T-helper 1 cell treated with Interleukin-12 subunit alpha and Interleukin-12 subunit beta and Interleukin-4 antibody, amounts not matched to agents 30 μg/mL and 1 μg/mL, for 36 hours (primary cell): ENCODE results near the gene PAM.

Experiments used
- H3K27ac Mint-ChIP-seq: one replicate; pipeline ENCODE4 v1.8.0; 2021; ENCODE audit warnings: mild to moderate bottlenecking, mixed read lengths
- H3K27me3 Mint-ChIP-seq: one replicate; pipeline ENCODE4 v1.8.0; 2021; ENCODE audit warnings: low read depth, mixed read lengths
- H3K36me3 Mint-ChIP-seq: one replicate; pipeline ENCODE4 v1.8.0; 2021; ENCODE audit warnings: low read depth, mixed read lengths
- H3K4me1 Mint-ChIP-seq: one replicate; pipeline ENCODE4 v1.8.0; 2021; ENCODE audit warnings: low read depth, mixed read lengths
- H3K4me3 Mint-ChIP-seq: one replicate; pipeline ENCODE4 v1.8.0; 2021; ENCODE audit warnings: mild to moderate bottlenecking, moderate library complexity, mixed read lengths
- H3K9me3 Mint-ChIP-seq: one replicate; pipeline ENCODE4 v1.8.0; 2021; ENCODE audit warnings: mixed read lengths

The PAM gene

DNA sequence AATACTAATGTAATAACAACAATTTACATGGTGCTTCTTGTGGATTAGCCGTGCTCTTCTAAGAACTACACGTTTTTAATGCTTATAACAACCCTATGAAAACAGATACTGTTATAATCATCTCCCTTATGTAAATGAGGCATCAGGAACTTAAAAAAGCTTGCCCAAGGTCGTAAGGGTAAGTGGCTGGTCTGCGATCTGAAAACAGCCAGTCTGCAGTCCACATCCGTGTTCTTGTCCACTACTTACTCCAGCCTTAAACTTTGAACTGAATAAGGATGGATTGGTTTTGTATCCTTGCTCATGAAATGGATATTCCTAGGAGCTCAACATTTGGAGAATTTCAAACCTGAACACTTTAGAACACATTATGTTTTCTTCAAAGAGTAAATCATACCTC is 26.7 kb downstream of the PAM start:
- Mint-ChIP-seq H3K27ac (no peak overlapping the region), H3K27me3 (no peaks in the 10 kb centered on the region), H3K36me3 (peaks cover 9% of the 10 kb centered on the region), H3K4me1 (peaks cover 20% of the 10 kb centered on the region), H3K9me3 (no peaks in the 10 kb centered on the region), H3K4me3 (no peak overlapping the region)

DNA sequence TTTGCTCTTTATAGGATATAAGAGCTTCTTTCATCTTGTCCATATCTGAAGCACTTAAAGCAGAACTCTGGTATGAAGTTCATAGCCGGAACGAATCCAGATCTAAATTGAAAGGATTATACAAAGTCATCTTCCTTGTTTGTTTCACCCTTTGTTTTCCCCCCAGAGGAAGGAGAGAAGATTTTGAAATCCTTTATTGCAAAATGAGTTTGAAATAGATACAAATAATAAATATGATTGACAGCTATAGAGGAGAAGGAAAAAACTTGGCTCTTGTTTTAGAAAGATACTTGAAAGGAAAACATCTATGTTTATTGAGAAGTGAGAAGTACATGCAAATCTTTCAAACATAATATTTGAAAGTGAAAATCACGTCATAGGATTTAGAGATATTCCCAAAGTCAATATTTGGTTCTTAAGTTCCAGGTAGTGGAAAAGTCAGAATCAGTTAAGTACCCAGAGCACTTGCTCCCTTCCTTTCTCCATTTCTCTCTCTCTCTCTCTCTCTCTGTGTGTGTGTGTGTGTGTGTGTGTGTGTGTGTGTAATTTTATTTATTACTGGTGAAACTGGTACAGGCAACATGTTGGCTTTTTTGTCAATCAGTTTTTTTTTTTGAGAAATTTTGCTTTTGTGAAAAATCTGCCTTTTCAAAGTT is 27.2 kb downstream of the PAM start:
- Mint-ChIP-seq H3K36me3 (peaks cover 9% of the 10 kb centered on the region), H3K4me1 (peaks cover 18% of the 10 kb centered on the region), H3K27ac (no peak overlapping the region), H3K4me3 (no peak overlapping the region), H3K9me3 (no peaks in the 10 kb centered on the region), H3K27me3 (no peaks in the 10 kb centered on the region)

DNA sequence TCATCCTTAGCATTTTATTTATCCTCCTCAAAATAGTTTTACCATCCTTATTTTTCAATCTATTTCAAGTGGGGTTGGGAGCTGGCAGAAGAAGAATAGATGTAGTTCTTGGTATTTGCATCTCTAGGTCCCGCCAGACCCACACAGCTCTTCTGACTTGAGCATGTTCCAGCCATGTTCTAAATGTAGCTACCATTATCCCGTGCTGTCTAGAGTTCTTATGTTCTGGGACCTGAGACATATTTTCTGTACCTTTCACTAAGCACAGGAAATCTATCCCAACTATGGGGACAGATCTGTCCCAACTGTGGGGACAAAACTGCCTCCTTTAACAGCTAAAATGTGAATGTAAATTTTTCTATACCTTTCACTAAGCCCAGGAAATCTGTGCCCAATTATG is 32.0 kb downstream of the PAM start:
- H3K4me1 Mint-ChIP-seq = peaks cover 2% of the 10 kb centered on the region
- peaks cover 8% of the 10 kb centered on the region for H3K36me3 Mint-ChIP-seq
- H3K9me3 Mint-ChIP-seq = no peaks in the 10 kb centered on the region
- no peak overlapping the region for H3K4me3 Mint-ChIP-seq
- H3K27ac Mint-ChIP-seq = no peak overlapping the region
- no peaks in the 10 kb centered on the region for H3K27me3 Mint-ChIP-seq

DNA sequence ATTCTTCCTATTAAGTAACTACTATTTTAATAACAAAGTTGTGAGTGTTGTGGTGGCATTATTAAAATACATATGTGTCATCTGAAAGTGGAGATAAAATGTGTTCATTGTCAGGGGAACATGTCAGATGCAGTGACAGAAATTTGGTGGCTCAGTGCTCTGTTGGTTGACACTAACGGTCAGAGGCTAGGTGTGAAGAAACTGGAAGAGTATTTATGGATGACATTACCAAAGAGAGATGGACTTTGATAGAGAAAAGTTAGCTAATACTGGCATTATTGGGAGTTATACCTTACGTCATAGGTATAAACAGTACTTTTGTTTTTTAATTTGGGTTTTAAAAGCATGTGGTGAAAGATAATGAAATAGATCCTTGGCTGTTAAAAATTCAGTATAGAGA is 33.7 kb downstream of the PAM start:
- Mint-ChIP-seq H3K27ac (no peak overlapping the region), H3K36me3 (peaks cover 5% of the 10 kb centered on the region), H3K27me3 (no peaks in the 10 kb centered on the region), H3K4me1 (peaks cover 5% of the 10 kb centered on the region), H3K4me3 (no peak overlapping the region), H3K9me3 (no peaks in the 10 kb centered on the region)

DNA sequence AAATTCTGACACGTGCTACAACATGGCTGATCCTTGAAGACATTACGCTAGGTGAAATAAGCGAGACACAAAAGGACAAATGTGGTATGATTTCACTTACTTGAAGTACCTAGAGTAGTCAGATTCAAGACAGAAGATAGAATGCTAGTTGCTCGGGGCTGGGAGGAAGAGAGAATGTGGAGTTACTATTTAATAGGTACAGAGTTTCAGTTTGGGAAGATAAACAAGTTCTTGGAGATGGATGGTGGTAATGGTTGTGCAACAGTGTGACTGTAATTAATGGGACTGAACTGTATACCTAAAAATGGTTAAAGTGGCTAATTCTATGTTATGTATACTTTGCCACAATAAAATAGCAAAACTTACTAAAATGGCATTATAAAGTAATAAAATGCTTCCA is 34.4 kb downstream of the PAM start:
- H3K27ac Mint-ChIP-seq = no peak overlapping the region
- H3K4me3 Mint-ChIP-seq = no peak overlapping the region
- no peaks in the 10 kb centered on the region for H3K27me3 Mint-ChIP-seq
- peaks cover under 1% of the 10 kb centered on the region for H3K36me3 Mint-ChIP-seq
- no peaks in the 10 kb centered on the region for H3K9me3 Mint-ChIP-seq
- H3K4me1 Mint-ChIP-seq = peaks cover 5% of the 10 kb centered on the region

DNA sequence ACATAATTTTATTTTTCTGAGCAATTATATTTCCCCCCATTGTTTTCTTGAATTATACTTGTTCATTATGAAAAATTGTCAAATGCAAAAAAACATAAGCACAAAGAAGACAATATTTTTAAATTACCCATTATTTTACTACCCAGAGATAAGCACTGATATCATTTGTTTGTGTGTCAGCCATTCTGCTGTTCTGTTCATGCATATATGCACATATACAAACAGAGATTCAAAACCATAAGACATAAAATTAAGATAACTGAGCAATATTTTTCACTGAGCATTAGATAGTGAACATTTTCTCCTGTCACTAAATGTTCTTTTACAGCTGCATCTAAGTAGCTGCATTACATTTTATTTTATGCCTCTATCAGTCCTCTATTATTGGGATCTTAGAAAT is 35.6 kb downstream of the PAM start:
- H3K4me1 Mint-ChIP-seq = peaks cover 5% of the 10 kb centered on the region
- no peaks in the 10 kb centered on the region for H3K27me3 Mint-ChIP-seq
- no peaks in the 10 kb centered on the region for H3K9me3 Mint-ChIP-seq
- H3K36me3 Mint-ChIP-seq = no peaks in the 10 kb centered on the region
- no peak overlapping the region for H3K27ac Mint-ChIP-seq
- no peak overlapping the region for H3K4me3 Mint-ChIP-seq

DNA sequence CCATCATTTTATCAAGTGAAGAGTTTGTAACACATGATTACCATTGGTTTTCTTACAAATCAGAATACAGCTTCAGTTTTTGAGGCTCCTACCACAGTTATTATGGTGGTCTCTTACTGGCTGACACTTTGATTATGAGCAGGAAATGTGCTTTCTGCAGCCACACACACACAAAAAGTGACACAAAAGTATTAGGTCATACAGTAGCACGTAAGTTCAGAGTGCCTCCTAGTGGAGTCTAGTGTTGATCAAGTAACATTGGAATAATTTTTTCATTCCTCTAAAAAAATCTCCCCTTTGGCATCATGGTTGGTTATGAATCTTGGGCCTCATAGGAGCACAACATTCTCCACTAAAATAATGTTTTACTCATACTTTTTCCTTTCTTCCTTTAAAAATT is 37.6 kb downstream of the PAM start:
- peaks cover 9% of the 10 kb centered on the region for H3K4me1 Mint-ChIP-seq
- H3K4me3 Mint-ChIP-seq = no peak overlapping the region
- no peaks in the 10 kb centered on the region for H3K36me3 Mint-ChIP-seq
- no peaks in the 10 kb centered on the region for H3K27me3 Mint-ChIP-seq
- H3K9me3 Mint-ChIP-seq = no peaks in the 10 kb centered on the region
- no peak overlapping the region for H3K27ac Mint-ChIP-seq

DNA sequence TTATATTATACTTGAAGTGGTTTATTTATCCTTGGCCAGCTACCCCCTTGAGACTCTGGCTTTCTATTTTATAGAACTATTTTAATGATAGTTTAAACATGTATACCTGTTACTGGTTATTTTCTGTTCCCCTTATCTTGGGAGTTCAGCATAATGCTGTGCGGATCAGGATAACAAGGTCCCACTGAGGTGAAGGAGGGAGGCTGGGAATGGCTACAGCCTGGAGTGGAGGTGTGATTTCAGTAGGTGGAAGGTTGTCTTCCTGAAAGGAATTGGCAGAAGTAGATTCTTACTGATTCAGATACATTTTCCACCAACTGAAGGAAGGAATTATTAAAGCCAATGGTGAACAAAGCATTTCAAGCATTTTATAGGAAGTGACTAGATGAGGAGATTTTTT is 38.9 kb downstream of the PAM start:
- Mint-ChIP-seq H3K36me3 (no peaks in the 10 kb centered on the region), H3K4me3 (no peak overlapping the region), H3K4me1 (peaks cover 9% of the 10 kb centered on the region), H3K27ac (no peak overlapping the region), H3K27me3 (no peaks in the 10 kb centered on the region), H3K9me3 (no peaks in the 10 kb centered on the region)

DNA sequence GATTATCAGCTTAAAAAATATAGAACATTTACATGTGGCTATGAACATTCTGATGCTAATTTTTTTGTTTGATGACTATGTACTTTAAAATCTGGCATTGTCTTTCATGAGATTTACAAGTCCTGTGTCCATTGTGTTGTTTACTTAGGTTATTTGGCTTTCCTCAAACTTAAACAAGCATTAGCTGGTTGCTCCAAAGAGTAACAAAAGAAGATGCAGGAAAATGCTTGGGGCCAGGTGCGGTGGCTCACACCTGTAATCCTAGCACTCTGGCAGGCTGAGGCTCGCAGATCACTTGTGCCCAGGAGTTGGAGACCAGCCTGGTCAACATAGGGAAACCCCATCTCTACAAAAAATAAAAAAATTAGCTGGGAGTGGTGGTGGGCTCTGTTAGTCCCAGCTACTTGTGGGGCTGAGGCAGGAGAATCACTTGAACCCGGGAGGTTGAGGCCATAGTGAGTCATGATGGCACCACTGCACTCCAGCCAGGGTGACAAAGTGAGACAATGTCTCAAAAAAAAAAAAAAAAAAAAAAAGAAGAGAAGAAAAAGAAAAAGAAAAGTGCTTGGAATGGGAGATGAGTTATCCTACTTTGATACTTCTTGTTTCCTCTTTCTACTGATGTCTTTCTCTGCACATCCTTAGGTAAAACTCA is 39.7 kb downstream of the PAM start:
- Mint-ChIP-seq H3K4me1 (peaks cover 9% of the 10 kb centered on the region), H3K27me3 (no peaks in the 10 kb centered on the region), H3K9me3 (no peaks in the 10 kb centered on the region), H3K4me3 (no peak overlapping the region), H3K27ac (no peak overlapping the region), H3K36me3 (no peaks in the 10 kb centered on the region)

DNA sequence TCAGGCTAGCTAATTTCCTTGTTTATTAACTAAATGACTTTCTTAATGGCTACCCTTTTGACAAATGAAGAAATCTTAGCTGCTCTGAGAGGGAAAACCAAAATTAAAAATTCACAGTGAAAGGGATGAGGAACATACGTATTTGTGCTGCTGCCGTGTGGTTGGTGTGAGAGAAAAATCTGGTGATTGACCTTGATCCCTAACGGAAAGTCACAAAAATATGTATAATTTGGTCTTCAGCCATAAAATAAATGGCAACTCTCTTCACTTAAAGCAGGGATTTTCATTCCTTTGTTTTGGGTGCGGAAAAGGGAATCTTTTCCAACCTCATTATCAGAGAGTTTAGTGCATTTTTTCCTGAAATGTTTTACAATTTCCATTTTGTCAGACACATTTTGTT is 40.4 kb downstream of the PAM start:
- Mint-ChIP-seq H3K36me3 (no peaks in the 10 kb centered on the region), H3K4me3 (no peak overlapping the region), H3K4me1 (peaks cover 14% of the 10 kb centered on the region), H3K9me3 (no peaks in the 10 kb centered on the region), H3K27ac (no peak overlapping the region), H3K27me3 (no peaks in the 10 kb centered on the region)

DNA sequence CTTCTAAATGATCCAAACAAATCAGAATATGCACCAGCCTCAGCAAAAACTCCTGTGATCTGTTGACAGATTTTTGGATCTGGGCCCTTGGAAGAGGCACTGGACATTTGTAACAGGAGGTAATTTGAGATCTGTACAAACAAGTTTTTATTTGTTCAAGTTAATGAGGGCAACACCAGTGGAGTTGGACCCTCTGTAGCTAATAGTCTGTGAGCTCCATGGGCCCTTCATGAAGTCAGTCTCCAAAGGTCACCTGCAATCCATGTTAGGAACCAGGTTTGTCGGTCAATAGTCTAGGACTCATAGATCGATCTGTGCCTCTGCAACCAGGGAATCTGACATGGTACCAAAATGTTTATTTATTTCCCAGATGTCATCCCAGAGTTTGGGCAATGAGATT is 40.9 kb downstream of the PAM start:
- Mint-ChIP-seq H3K27ac (no peak overlapping the region), H3K9me3 (no peaks in the 10 kb centered on the region), H3K4me3 (no peak overlapping the region), H3K27me3 (no peaks in the 10 kb centered on the region), H3K4me1 (peaks cover 14% of the 10 kb centered on the region), H3K36me3 (no peaks in the 10 kb centered on the region)

DNA sequence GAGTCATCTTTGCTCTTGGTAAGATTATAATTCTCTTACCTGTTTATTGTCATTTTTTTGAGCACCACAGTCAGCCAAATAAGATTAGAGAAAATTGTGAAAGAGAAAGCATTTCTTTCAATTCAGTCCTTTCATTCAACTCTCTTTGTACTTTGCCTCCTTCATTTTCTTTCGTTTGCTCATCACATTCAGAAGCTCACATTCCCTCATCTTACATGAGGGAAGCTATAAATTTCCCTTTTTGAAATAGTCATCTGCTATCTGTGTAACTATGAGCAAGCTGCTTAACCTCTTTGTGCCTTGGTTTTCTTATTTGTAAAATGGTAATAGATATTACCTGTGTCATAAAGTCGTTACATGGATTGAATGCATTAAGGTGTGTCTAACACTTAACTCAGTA is 41.4 kb downstream of the PAM start:
- Mint-ChIP-seq H3K4me3 (no peak overlapping the region), H3K27ac (no peak overlapping the region), H3K27me3 (no peaks in the 10 kb centered on the region), H3K36me3 (no peaks in the 10 kb centered on the region), H3K4me1 (peaks cover 17% of the 10 kb centered on the region), H3K9me3 (no peaks in the 10 kb centered on the region)

DNA sequence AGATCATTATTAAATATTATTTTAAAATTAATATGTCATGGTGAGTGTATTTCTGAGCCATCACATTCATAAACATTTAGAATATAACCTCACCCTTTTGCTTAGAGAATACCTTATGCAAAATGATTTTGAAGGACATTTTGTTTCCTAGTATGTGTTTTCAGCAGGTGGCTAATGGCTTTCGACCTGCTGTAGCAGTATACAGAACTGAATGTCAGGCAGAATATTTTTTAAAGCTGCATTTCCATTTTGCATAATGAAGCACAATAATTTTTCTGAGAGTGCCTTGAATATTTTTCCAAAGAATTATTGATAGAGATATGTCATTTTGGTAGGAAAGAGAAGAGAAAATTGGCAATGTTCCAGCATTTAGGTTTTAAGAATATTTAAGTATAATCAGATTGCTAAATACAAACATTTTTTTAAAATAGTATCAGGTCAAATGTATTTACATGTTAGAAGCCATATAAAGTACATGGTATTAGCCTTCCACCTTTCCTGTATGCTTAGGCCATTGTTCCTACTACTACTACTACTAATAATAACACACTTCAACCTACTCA is 42.3 kb downstream of the PAM start:
- no peaks in the 10 kb centered on the region for H3K36me3 Mint-ChIP-seq
- no peak overlapping the region for H3K4me3 Mint-ChIP-seq
- H3K9me3 Mint-ChIP-seq = no peaks in the 10 kb centered on the region
- H3K27me3 Mint-ChIP-seq = no peaks in the 10 kb centered on the region
- peaks cover 16% of the 10 kb centered on the region for H3K4me1 Mint-ChIP-seq
- H3K27ac Mint-ChIP-seq = no peak overlapping the region

DNA sequence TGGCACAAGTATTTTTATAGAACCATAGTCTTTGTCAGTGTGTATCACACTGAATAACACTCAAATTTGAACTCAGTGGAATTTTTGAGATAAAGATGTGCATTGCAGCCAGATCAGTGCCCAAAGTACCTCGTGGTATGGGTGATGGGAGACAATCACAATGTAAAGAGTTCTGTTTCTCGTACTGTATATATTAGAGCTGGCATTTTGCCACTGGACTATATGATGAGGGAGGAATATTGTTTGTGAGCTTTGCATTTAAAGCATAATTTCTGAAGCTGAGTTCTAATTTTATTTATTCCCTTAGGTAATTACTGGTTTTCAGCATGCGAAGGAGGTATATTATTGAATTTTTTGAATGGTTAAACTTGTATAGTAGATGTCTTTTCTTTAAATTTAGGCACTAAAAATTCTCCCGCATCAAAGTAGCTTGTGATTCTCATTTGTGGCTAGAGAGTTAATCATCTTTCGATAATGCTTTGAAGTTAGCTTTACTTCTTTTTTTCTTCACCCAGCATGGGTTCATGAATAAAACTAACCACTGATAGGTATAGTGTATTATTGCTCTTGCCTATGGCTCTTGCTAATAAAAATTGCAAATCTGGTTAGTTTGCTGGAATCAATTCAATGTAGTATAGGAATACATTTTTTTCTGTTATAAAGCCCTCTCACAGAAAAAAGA is 43.1 kb downstream of the PAM start:
- H3K4me3 Mint-ChIP-seq = no peak overlapping the region
- H3K9me3 Mint-ChIP-seq = no peaks in the 10 kb centered on the region
- H3K27me3 Mint-ChIP-seq = no peaks in the 10 kb centered on the region
- peaks cover 16% of the 10 kb centered on the region for H3K4me1 Mint-ChIP-seq
- H3K36me3 Mint-ChIP-seq = no peaks in the 10 kb centered on the region
- H3K27ac Mint-ChIP-seq = no peak overlapping the region

DNA sequence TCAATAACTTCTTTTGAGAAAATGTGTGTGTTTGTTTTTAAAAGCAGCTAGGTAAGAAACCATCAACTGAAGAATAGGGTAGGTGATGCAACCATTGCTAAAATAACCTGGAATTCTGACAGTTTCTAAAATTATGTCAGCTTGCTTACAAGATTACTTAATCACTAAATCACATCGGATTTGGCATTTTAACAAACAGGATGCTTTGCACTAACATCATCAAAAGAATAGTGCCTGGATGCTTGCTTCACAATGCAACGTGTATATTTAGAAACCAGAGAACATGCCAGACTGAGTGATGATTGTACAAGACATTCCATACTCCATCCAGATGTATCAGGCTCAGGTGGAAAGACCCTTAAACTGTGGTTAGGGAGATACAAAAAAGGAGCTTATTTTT is 43.9 kb downstream of the PAM start:
- peaks cover 16% of the 10 kb centered on the region for H3K4me1 Mint-ChIP-seq
- no peaks in the 10 kb centered on the region for H3K27me3 Mint-ChIP-seq
- no peak overlapping the region for H3K27ac Mint-ChIP-seq
- no peak overlapping the region for H3K4me3 Mint-ChIP-seq
- no peaks in the 10 kb centered on the region for H3K36me3 Mint-ChIP-seq
- H3K9me3 Mint-ChIP-seq = no peaks in the 10 kb centered on the region
